Uterus (tissue), 4 donors: Measurements from ENCODE around the gene DNAJC9. TPM values are rescaled to one million over a fixed set of nuclear protein-coding genes. Genes with fewer than 3 reads are reported as not detected.
A peak's percentile ranks its signal among the peaks of the same experiment; 100 is the strongest.
"Not testable (repeated sequence)": the region's sequence is repeated elsewhere in the genome, so short reads cannot be mapped to it uniquely, and the experiment has no call there.

Source experiments
- DNase-seq, 2 donors: peaks; one replicate each; pipeline ENCODE4 v3.0.0-alpha.2; 2019 to 2020
- H3K27ac ChIP-seq, 2 donors: fragments of 200-600 bp; sonication (generic); 1 replicate in 1 of 2; 2 replicates in 1 of 2; pipeline ENCODE4 v1.5.1; 2016 to 2018
- H3K27me3 ChIP-seq, 2 donors: fragments of 200-600 bp; sonication (generic); one replicate each; pipeline ENCODE4 v1.5.1; 2018 to 2019; ENCODE audit warnings: control low read depth in 1 of 2
- H3K36me3 ChIP-seq, 2 donors: fragments of 200-600 bp; sonication (generic); one replicate each; pipeline ENCODE4 v1.5.1; 2019; ENCODE audit warnings: control low read depth in 1 of 2
- H3K4me1 ChIP-seq, 2 donors: fragments of 200-600 bp; sonication (generic); one replicate each; pipeline ENCODE4 v1.5.1; 2018 to 2019; ENCODE audit warnings: control low read depth in 1 of 2
- H3K4me3 ChIP-seq, 2 donors: fragments of 200-600 bp; sonication (generic); 1 replicate in 1 of 2; 2 replicates in 1 of 2; pipeline ENCODE4 v1.5.1; 2018 to 2019; ENCODE audit warnings: mild to moderate bottlenecking in 1 of 2
- H3K9me3 ChIP-seq, 2 donors: fragments of 200-600 bp; sonication (generic); one replicate each; pipeline ENCODE4 v1.5.1; 2019; ENCODE audit warnings: control low read depth in 1 of 2
- CTCF ChIP-seq, 4 experiments: fragments of 200-600 bp in 2 of 4; fragments of 450-650 bp in 2 of 4; sonication (generic) in 2 of 4; IDR thresholded peaks; one replicate each; pipeline ENCODE4 v1.5.1; 2016 to 2019; ENCODE audit warnings: antibody characterized with exemption in 4 of 4, mild to moderate bottlenecking in 2 of 4, moderate library complexity in 1 of 4
- POLR2A ChIP-seq, 2 donors: fragments of 450-650 bp; IDR thresholded peaks; one replicate each; pipeline ENCODE4 v1.6.1; 2016; ENCODE audit warnings: antibody characterized with exemption in 2 of 2, mild to moderate bottlenecking in 1 of 2, moderate library complexity in 1 of 2
- intact Hi-C: fragments of 100-400 bp; cut with DNase I; formaldehyde crosslinking; loops from one replicate; pipeline ENCODE4 v1.15.1; 2023; ENCODE audit warnings: low total_unique reads
- total RNA-seq, 4 donors: library from RNA; depleted of rRNA in 3 of 4; stranded (reverse); fragments of >200 nt in 3 of 4; gene quantifications; one replicate each; pipeline versions ENCODE4 v1.1.0 to v1.2.4, GENCODE V29; 2014 to 2023
- donor health status: DM: yes; HTN: yes; CAD: no.

The DNAJC9 gene
- total RNA-seq, 4 donors from 2014 or later: 8.2 to 45.3 (median 19.3) TPM

- no peak for TF ChIP-seq POLR2A (IDR thresholded peaks at IDR 0.05)
- no peak for TF ChIP-seq CTCF (IDR thresholded peaks at IDR 0.05)
These were observed 14.4 kb upstream of the DNAJC9 start for GRCh38 chr10:73261362-73261995.

GRCh38 chr10:73258612-73259011 lies 11.6 kb upstream of the DNAJC9 start:
- H3K27me3 ChIP-seq, H3K9me3 ChIP-seq, intact Hi-C loops, H3K36me3 ChIP-seq, H3K4me1 ChIP-seq, H3K4me3 ChIP-seq, H3K27ac ChIP-seq, DNase-seq: not testable (repeated sequence)

More at GRCh38 chr10:73261362-73261995, 14.4 kb upstream of the DNAJC9 start:
- Histone ChIP-seq H3K36me3 (no peaks in the 10 kb centered on the region), H3K4me3 (no peak overlapping the region), H3K27ac (no peak overlapping the region), H3K4me1 (no peaks in the 10 kb centered on the region), H3K9me3 (no peaks in the 10 kb centered on the region), H3K27me3 (no peaks in the 10 kb centered on the region)
- no peak for DNase-seq
- intact Hi-C loops: no loop called here

GRCh38 chr10:73253225-73253555 lies 6.1 kb upstream of the DNAJC9 start:
- no peaks in the 10 kb centered on the region for H3K36me3 ChIP-seq
- H3K27ac ChIP-seq: peak overlapping the region; percentile 77 to 94
- no peaks in the 10 kb centered on the region for H3K4me1 ChIP-seq
- H3K9me3 ChIP-seq: no peaks in the 10 kb centered on the region
- TF ChIP-seq POLR2A (IDR thresholded peaks at IDR 0.05): no peak
- no peak for TF ChIP-seq CTCF (IDR thresholded peaks at IDR 0.05)
- intact Hi-C loops: no loop called here
- H3K4me3 ChIP-seq: peak overlapping the region; percentile 85 to 93
- no peaks in the 10 kb centered on the region for H3K27me3 ChIP-seq
- no peak for DNase-seq

- H3K36me3 ChIP-seq: no peaks in the 10 kb centered on the region
- peak within 1 kb of the TSS; percentile 77 to 94 for H3K27ac ChIP-seq
- peak; percentile 41 to 71 for TF ChIP-seq POLR2A (IDR thresholded peaks at IDR 0.05)
- peak in 1 of 4 experiments; percentile 5 for TF ChIP-seq CTCF (IDR thresholded peaks at IDR 0.05)
- no peaks in the 10 kb centered on the region for H3K9me3 ChIP-seq
- intact Hi-C loops: no loop called here
- H3K4me1 ChIP-seq: no peaks in the 10 kb centered on the region
- peak; percentile 93 to 95 for DNase-seq
- H3K27me3 ChIP-seq: no peaks in the 10 kb centered on the region
- peak within 1 kb of the TSS; percentile 85 to 93 for H3K4me3 ChIP-seq
These were observed 5.6 kb upstream of the DNAJC9 start, which contains the start of gene MRPS16 for GRCh38 chr10:73252445-73253224. Gene MRPS16, minus strand, starts transcription at chr10:73252644. Its CDS starts 162 bp downstream, at chr10:73252482.

GRCh38 chr10:73251683-73252444 lies 4.8 kb upstream of the DNAJC9 start:
- Histone ChIP-seq H3K4me1 (no peaks in the 10 kb centered on the region), H3K27ac (peak overlapping the region; percentile 77 to 94), H3K27me3 (no peaks in the 10 kb centered on the region), H3K9me3 (no peaks in the 10 kb centered on the region), H3K36me3 (no peaks in the 10 kb centered on the region), H3K4me3 (peak overlapping the region; percentile 85 to 93)
- DNase-seq: no peak
- intact Hi-C loops: no loop called here
- TF ChIP-seq POLR2A (IDR thresholded peaks at IDR 0.05) (no peak), CTCF (IDR thresholded peaks at IDR 0.05) (no peak)
